NCI-H187 treated with DMSO at 0.1 percent for 48 hours (cell line): Measurements from ENCODE around the gene RGS3.

ENCODE experiments used
- DNase-seq: peaks from one replicate; lab custom pipeline; 2025; lab: John Stamatoyannopoulos, UW

The RGS3 gene

DNA sequence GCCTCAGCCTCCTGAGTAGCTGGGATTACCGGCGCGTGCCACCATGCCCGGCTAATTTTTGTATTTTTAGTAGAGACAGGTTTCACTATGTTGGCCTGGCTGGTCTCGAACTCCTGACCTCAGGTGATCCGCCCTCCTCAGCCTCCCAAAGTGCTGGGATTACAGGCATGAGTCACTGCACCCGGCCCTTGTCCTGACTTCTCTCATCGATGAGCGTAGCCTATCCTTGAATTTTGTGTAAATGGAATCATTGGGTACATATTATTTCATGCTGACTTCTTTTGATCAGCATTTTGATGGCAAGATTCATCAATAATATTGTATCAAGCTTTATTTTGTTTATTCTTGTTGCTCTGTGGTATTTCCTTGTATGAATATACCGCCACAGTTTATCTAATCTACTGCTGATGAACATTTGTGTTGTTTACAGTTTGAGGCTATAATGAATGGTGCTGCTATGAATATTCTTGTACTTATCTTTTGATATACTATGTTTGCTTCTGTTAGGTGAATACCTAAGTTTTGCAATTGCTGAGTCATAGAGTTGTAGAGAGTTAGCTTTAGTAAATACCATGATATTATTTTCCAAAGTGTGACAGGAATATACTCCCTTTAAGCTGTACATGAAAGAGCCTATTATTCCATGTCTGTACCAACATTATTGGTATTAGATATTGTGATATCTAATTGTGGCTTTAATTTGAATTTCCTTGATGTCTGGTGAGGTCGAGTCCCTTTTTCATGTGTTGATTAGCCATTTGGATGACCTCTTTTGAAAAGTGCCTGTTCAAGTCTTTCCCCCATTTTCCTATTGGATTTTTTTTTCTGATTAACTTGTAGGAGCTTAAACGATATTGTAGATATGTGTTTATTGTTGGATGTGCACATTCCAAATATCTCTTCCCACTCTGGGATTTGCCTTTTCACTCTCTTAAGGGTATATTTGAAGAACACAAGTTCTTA lies 107.5 kb downstream of the RGS3 start:
- DNase-seq = no peak

DNA sequence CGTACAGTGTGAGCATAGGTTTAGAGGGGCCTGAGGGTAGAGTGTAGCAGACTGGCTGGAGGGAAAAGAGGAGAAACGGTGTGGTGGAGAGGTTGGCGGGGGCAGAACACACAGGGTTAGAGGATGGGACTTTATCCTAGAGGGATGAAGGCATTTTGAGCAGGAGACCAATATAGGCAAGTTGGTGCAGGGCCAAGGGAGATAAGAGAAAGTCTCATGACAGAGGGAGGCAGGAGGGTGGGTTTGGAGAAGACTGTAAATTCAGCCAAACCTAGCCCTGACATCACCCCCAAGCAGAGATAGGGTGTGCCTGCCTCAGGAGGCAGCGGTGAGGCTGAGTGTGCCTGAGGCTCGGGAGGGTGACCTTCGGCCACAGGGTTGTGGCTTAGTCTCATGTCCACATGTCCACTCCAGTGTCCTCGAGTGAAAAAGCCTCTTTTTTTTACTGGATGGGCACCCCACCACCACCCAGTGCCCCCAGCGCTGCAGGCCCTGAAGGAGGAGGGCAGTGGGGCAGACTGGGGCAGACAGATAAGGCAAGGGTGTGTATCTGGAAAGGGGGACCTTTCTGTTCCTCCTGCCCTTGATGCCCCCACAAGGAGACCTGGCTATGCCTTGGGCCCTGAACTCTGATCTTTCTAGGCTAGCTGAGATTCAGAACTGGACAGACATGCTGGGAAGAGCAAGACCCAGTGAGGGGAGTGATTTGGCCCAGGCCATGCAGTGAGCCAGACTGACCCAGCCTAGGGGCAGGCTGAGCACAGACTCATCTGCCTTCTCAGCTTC lies 108.7 kb downstream of the RGS3 start:
- no peak for DNase-seq

DNA sequence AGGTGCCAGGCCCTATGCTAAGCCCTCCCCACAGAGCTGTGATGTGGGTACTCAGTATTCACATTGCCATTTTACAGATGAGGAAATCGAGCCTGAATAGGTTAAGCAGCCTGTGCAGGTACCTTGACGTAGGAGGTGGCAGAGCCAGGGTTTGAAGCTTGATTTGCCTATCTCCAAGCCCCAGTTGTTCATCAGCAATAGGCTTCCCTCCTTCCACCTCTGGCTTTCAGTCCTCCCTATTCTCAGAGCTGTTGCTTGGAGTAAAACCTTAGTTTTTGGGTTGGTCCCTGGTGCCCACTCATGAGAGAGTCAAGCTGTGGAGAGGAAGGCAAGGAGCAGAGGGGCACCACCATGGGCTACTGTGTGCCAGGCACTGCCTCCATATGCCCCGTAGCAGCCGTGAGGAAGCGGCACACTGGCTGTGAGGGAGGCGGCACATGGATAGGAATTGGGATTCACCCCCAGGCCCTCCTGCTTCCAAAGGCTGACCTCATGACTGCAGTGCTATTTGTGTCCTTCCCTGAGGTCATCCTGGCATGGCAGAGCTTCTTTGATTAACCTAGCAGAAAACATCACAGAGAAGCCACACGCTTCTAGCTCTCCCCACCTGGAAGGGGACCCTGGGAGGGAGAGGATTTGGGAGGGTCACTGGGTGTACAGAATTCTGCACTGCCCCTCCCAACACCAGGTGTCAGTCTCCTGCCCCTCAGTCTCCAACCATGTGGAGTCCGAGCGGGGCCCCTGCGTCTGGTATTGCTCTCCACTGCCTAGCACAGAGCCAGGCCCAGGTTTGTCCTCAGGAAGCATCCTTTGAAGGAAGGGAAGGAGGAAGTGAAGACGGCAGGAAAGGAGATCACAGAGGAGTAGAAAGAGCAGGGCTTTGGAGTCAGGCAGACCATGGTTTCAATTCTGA lies 109.8 kb downstream of the RGS3 start:
- no peak for DNase-seq

DNA sequence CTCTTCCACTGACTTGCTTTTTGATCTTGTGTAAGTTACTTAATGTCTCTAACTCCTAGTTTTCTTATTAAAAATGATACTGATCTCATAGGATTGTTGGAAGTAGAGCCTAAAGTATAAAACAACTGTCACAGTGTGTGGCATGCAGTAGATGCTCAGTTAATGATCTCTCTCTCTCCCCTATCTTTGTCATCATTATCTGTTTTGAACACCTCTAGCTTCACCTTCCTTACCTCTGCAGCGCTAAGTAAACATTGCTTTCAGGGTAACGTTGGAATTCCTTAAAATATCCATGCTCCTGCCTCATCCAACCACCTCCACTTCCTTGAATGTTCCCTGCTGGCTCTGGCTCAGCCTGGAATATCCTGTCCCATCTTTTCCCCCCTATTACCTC lies 110.4 kb downstream of the RGS3 start:
- DNase-seq = no peak

DNA sequence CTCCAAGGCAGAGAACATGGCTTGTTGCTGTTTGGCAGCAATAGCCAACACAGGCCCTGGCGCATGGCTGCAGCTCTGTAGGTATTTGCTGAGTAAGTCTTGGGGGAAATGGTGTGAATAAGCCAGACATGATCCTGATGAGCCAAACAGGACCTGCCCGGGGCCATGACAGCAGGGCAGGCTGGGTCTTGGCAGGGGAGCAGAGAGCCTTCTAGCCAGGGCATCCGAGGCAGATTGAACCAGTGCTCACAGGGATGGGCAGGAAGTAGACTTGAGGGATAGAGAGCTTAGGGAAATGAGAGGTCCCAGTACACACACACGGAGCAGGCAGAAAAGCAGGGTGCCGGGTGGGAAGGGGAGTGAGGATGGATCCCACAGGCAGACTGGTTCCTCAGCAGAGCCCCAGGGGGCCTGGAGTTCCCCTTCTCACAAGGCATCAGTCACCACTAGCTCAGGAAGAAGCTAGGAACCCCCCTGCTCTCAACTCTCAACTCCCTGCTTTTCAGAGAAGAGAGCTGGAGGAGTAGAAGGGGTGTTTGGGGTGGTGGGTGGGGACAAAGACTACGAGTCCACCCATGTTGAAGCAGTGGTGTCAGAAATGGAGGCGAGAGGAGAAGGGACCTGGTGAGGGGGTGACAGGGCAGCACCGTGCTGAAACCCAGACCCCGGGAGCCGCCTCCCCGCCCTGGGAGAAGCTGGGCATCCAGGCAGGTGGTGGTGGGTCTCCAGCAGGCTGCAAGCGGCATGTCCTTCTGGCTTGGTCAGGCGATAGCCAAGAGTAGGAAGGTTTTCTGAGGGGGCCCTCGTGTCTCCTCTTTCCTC lies 111.1 kb downstream of the RGS3 start:
- no peak for DNase-seq

DNA sequence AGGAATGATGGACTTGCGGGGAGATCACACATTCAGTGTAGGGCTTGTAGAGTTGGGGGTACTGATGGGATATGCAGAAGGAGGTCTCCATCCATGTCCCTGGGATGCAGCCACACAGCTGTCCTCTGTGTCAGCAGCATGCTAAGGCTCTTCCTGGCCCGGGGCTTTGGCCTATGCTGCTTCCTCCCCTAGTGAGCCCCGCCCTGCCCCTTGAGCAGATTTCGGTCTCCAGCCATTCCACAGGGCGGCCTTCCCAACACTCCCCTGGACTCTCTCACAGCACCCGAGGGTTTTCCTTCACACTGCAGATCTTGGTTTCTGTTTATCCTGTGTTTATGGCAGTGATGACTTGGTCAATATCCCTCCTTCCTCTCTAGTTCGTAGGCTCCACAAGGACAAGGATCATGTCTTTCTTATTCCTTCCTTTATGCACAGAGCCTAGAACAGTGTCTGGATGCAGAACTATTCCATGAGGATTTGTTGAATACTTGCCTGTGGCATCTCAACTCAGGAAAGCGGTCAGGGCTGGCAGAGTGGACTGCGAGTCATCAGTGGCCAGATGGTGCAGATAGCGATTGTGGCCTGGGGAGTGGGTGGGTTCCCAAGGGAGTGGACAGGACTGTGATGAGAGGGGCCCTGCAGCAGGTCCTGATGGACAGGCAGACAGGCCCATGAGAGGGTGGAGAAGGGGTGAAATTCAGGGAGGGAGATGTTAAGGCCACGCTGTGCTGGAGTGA lies 114.2 kb downstream of the RGS3 start:
- no peak for DNase-seq

DNA sequence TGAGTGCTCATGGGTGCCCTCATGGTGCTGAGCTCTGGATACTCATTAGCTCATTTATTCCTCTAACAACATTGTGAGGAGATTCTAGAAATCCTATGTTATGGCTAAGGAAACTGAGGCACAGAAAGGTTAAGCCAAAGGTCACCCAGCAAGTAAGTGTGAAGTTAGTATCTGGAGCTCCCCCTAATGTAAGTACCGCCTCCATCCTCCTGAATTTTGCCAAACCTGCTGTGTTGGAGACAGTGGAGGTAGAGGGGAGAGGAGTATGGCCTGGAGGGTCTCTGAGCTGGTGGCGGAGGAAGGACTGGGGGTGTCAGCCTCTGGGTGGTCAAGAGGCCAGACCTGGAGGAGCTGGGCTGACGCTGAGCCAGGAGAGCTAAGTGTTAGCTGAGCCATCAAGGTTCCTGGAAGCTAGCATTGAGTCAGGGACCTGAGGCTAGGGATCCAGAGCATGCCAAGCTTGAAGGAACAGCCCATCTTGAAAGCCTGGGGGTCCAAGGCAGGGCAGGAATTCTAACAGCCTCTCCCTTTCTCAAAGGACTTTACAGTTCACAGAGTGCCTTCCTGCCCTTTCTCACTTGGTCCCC lies 114.8 kb downstream of the RGS3 start:
- DNase-seq = no peak

DNA sequence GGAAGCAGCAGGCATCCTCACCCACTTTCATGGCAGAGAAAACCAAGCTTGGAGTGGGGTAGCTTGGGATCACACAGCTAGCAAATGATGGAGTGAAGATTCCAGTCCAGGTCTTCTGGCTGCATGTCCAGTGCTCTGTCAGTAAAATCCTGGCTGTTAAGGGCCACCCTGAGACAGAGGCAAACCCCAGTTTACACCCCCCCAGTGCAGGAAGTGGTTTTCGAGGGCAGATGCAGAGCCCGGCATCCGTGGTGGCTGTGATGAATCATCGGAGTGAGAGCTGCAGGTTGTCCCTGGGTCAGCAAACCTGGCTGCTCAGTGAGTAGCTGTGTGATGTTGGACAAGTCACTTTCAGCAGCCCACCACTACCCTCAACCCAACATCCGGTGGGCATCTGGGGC lies 115.4 kb downstream of the RGS3 start:
- DNase-seq = no peak

DNA sequence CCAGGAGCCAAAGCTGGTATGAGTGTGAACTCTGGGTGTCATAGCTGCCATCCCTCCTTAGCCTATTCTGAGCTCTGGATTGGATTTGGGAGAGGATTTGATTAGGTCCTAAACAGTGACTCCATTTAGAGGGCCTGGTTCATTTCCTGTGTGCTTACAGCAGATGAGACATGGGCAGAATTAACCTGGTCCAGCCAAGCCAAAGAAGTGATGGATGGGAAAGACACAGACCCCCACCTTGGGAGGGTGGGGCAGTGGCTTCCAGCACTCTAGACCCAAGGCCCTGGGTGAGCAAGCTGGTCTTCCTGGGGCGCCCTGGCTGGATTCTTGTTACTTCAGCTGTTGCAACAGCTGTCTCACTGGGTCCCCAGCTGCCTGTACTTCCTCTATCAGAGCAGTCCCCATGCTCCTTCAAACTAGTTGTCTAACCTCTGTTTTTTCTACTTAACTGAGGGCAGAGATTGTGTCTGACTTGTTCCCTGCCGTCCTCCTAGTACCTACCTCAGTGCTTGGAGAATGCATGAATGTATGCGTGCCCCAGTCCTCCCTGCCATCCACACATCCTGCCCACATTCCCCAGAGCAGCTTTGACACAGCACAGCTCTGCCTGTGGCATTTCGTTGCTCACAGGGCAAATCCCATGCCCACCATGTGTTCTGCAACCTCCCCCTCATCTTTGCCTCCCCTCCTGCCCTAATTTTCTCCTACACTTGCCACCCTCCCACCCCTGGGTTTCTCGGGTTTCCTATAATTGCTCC lies 115.9 kb downstream of the RGS3 start:
- no peak for DNase-seq

DNA sequence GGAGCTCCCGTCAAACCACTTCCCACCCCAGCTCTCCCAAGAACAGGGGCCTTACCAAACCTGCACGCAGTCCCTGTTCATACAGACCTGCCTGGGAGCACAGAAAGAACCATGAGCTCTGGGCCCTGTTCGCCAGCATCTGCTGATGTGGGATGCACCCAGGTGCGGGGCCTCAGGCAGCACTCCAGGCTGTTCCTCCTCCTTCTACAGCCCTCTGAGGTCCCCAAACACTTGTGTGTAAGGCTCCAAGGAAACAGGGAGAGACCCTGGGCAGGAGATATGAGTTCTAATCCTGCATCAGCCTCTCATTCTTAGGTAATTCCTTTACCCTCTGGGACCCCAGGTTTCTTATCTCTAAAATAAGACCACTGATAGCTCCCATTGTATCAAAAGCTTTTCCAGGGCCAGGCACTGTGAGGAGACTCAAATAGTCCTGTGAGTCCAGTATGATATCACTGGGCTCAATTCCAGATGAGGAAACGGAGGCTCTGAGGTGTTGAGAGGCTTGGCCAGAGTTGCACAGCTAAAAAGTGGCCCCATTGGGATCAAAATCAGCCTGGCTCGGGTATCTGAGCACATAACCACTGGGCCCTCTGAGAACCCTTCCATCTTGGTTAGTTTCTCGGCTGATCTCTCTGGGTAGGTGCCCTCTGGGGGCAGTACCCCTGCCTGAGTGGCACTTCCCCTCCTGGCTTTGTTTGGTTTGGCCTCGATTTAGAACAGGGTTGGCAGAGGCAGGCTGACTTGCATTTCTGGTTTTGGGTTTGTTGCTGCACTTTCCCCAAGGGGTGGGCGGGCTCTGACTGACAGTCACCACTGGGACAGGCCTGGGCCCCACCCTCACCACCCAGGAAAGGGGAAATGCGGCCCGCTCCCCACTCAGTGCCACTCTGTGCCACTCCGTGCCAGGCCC lies 116.8 kb downstream of the RGS3 start:
- DNase-seq = no peak

DNA sequence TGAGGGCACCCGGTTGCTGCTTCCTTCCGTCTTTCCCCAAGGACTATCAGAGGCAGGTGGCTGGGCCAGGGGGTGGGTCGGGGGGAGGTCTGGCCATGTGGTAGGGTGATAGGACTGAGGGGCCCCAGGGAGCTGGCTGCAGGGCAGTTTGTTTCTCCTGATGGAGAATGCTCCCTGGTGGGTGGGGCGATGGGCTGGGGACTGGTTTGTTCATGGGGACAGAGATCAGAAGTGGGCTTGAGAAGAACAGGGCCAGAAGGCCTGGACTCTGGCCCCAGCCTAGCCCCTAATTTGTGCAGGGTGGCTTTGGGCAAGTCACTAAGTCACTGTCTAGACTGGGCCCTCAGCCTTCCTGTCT lies 117.4 kb downstream of the RGS3 start:
- DNase-seq = no peak

DNA sequence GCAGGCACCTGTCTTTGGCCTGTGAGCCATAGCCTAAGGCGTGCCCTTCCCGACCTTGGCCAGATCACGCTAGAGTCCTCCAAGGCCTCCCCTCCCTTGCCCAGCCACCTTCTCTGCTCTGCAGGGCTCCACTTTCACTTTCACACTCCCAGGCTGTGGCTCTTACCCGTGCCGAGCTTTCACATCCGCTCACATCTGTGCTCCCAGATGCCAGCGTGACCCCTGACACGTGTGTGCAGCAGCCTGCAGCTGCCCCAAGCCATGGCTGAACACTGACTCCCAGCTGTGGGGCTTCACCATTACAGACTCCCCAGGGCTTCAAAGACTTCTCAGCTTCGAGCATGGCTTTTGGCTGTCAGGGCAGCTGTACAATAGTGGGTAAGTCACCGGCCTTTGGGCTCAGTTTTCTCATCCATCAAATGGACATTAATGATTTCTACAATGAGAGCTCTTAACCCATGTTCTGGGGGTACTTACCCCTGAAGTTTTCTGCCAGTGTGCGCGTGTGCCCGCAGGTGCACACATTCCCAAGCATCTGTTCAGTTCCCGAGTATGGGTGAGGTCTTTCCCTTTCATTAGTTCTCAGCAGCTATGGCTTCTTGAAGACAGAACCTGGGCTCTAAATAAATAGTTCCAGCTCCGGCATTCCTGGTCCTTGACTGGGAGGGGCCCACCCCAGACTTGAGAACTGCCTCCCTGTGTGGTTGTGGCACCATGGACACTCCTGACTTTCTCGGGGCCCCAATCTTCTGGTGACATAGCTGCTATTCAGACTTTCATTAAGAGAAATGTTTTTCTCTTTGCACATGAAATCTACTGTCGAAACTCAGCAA lies 118.6 kb downstream of the RGS3 start:
- DNase-seq = no peak

DNA sequence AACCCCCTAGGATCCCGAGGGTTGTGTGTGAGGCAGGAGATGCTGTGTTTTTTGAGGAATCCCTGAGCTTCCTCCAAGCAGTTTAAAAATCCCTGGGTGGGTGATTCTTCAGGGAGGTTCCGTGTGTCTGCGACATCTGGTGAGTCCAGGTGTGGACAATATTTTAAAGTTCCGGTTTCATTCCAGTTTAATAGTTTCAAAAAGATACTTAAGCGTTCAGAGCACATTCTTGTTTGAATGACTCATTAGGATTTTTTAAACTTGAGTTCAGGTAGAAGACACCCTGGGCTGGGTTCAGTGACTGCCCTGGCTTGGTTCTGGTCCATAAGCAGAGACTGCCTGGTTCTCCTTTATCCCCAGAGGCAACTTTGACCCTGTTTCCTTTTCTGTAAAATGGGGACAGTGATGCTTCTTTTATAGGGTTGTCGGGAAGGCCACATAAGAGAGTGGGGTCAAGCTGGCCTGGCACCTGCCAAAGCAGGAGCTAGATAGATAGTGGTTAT lies 119.2 kb downstream of the RGS3 start:
- DNase-seq = no peak

DNA sequence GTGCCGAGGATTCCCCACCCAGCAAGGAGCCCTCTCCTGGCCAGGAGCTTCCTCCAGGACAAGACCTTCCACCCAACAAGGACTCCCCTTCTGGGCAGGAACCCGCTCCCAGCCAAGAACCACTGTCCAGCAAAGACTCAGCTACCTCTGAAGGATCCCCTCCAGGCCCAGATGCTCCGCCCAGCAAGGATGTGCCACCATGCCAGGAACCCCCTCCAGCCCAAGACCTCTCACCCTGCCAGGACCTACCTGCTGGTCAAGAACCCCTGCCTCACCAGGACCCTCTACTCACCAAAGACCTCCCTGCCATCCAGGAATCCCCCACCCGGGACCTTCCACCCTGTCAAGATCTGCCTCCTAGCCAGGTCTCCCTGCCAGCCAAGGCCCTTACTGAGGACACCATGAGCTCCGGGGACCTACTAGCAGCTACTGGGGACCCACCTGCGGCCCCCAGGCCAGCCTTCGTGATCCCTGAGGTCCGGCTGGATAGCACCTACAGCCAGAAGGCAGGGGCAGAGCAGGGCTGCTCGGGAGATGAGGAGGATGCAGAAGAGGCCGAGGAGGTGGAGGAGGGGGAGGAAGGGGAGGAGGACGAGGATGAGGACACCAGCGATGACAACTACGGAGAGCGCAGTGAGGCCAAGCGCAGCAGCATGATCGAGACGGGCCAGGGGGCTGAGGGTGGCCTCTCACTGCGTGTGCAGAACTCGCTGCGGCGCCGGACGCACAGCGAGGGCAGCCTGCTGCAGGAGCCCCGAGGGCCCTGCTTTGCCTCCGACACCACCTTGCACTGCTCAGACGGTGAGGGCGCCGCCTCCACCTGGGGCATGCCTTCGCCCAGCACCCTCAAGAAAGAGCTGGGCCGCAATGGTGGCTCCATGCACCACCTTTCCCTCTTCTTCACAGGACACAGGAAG lies 120.2 kb downstream of the RGS3 start:
- DNase-seq = no peak

DNA sequence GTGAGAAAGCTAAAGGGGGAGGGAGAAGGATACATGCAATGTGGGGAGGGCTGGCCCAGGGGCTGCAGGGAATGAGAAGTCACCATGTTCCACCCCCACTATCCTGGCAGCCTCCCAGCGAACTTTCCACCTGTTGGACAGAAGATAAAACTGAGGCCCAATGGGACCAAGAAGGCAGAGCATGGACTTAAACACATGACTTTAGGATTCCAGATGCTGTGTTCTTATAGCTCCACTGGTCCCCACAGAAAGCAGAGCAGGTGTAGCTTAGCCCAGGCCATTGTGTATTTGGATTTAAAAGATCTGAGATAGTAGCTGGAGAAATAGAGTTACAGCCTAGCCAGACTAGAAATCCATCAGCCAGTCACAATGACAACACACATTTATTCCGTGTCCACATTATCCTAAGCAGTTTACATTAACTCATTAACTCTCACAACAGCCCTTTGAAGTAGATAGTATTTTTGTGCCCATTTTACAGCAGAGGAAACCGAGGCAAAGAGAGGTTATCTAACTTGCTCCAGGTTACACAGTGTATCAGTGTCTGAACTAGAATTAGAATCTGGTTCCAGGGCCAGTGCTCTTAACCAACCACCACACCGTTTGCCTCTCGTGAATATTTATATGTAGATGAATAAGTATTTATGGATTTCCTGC lies 121.0 kb downstream of the RGS3 start:
- no peak for DNase-seq

DNA sequence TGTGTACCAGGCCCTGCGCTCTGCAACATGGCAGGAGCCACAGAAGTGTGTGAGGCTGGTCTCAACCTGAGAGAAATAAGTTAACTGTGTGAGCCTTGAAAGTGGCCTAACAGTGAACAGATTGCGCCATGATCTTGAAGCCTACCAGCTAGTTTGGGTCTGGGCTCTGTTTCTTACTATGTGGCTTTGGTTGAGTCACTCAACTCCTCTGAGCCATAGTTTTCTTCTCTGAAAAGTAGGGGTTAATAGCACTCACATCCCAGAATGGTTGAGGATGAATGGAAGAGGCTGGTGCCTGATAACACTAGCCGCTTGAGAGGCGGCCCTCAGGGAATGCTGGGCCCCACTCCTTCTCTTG lies 121.5 kb downstream of the RGS3 start:
- no peak for DNase-seq
